Measurements from ENCODE around the gene SORBS2. TPM values are rescaled to one million over a fixed set of nuclear protein-coding genes. Genes with fewer than 3 reads are reported as not detected.

The SORBS2 gene
- total RNA-seq, 2 donors from 2014 or later: 210 to 218 TPM

GRCh38 chr4:185592438-185592837 is 219.6 kb downstream of the SORBS2 start:
- ATAC-seq (no peak), DNase-seq (no peak)
- no peak overlapping the region for H3K4me3 ChIP-seq
- no peaks in the 10 kb centered on the region for H3K9me3 ChIP-seq
- peaks cover 0 to 4% of the 10 kb centered on the region in 2 donors for H3K36me3 ChIP-seq (replicated peaks in 1 of 2; ENCODE audit: insufficient read depth in 1 of 2, low read depth in 2 of 2)
- WGBS, 2 donors: 40 to 44% methylated on average over 4 of the region's 4 CpGs
- peak overlapping the region in 3 of 4 donors; percentile 13 to 57 (median 22) for H3K27ac ChIP-seq
- peaks cover 14% of the 10 kb centered on the region for H3K4me1 ChIP-seq
- TF ChIP-seq POLR2A (IDR thresholded peaks at IDR 0.05): no peak
- no peak for TF ChIP-seq CTCF (IDR thresholded peaks at IDR 0.05)
- H3K27me3 ChIP-seq: no peaks in the 10 kb centered on the region
- intact Hi-C loops (cut with DNase I): no loop called here

GRCh38 chr4:185591679-185592141 is 220.3 kb downstream of the SORBS2 start:
- H3K27ac ChIP-seq: peak overlapping the region in 2 of 4 donors; percentile 30 to 57

GRCh38 chr4:185590982-185591381 is 221.0 kb downstream of the SORBS2 start:
- Histone ChIP-seq H3K27ac (peak overlapping the region in 2 of 4 donors; percentile 30 to 57), H3K36me3 (replicated peaks in 1 of 2; ENCODE audit: insufficient read depth in 1 of 2, low read depth in 2 of 2) (peaks cover 0 to 9% of the 10 kb centered on the region in 2 donors), H3K4me3 (no peak overlapping the region), H3K27me3 (no peaks in the 10 kb centered on the region), H3K9me3 (no peaks in the 10 kb centered on the region), H3K4me1 (peaks cover 14% of the 10 kb centered on the region)
- intact Hi-C loops (cut with DNase I): no loop called here
- ATAC-seq: no peak
- DNase-seq: no peak
- 66 to 69% methylated on average over 3 of the region's 3 CpGs for WGBS, 2 donors
- no peak for TF ChIP-seq CTCF (IDR thresholded peaks at IDR 0.05)
- TF ChIP-seq POLR2A (IDR thresholded peaks at IDR 0.05): no peak

More at GRCh38 chr4:185591679-185592141, 220.3 kb downstream of the SORBS2 start:
- Histone ChIP-seq H3K4me1 (peaks cover 14% of the 10 kb centered on the region), H3K9me3 (no peaks in the 10 kb centered on the region), H3K27me3 (no peaks in the 10 kb centered on the region), H3K4me3 (no peak overlapping the region), H3K36me3 (replicated peaks in 1 of 2; ENCODE audit: insufficient read depth in 1 of 2, low read depth in 2 of 2) (peaks cover 0 to 7% of the 10 kb centered on the region in 2 donors)
- TF ChIP-seq CTCF (IDR thresholded peaks at IDR 0.05) (peak in 1 of 7 experiments; percentile 8), POLR2A (IDR thresholded peaks at IDR 0.05) (no peak)
- intact Hi-C loops (cut with DNase I): no loop called here
- 12 to 18% methylated on average over 4 of the region's 4 CpGs for WGBS, 2 donors
- DNase-seq (peak in 2 of 4 donors; percentile 29 to 39), ATAC-seq (peak; percentile 68)

- 91 to 94% methylated on average over 13 of the region's 13 CpGs for WGBS, 2 donors
- no peak for ATAC-seq
These were observed 222.7 kb downstream of the SORBS2 start for GRCh38 chr4:185589067-185589836.

More at GRCh38 chr4:185589067-185589836, 222.7 kb downstream of the SORBS2 start:
- TF ChIP-seq POLR2A (IDR thresholded peaks at IDR 0.05) (no peak), CTCF (IDR thresholded peaks at IDR 0.05) (no peak)
- Histone ChIP-seq H3K27me3 (no peaks in the 10 kb centered on the region), H3K4me1 (peaks cover 14% of the 10 kb centered on the region), H3K9me3 (no peaks in the 10 kb centered on the region), H3K27ac (no peak overlapping the region), H3K36me3 (replicated peaks in 1 of 2; ENCODE audit: insufficient read depth in 1 of 2, low read depth in 2 of 2) (peaks cover 0 to 9% of the 10 kb centered on the region in 2 donors), H3K4me3 (no peak overlapping the region)
- intact Hi-C loops (cut with DNase I): no loop called here
- DNase-seq: no peak
